HEK293 (cell line): ENCODE measurements around the gene MAGI2.

ENCODE experiments used
- ATF2 ChIP-seq: fragments of 450-650 bp; formaldehyde crosslinking; IDR thresholded peaks from 2 replicates; pipeline ENCODE4 v1.5.1; 2016; ENCODE audit warnings: missing biosample characterization, missing genetic modification characterization, low read depth
- EGR2 ChIP-seq: fragments of 450-650 bp; formaldehyde crosslinking; IDR thresholded peaks from 2 replicates; pipeline ENCODE4 v1.5.1; 2016; ENCODE audit warnings: low read depth, missing biosample characterization, missing genetic modification characterization
- IKZF3 ChIP-seq: fragments of 450-650 bp; IDR thresholded peaks from 2 replicates; pipeline ENCODE4 v1.5.0; 2018; ENCODE audit warnings: missing biosample characterization, mild to moderate bottlenecking, missing genetic modification characterization, moderate library complexity
- RBAK ChIP-seq: fragments of 450-650 bp; formaldehyde crosslinking; IDR thresholded peaks from 2 replicates; pipeline ENCODE4 v1.5.1; 2016; ENCODE audit warnings: missing biosample characterization, missing genetic modification characterization
- REPIN1 ChIP-seq: fragments of 450-650 bp; formaldehyde crosslinking; IDR thresholded peaks from 2 replicates; pipeline ENCODE4 v1.5.1; 2017; ENCODE audit warnings: missing biosample characterization, missing genetic modification characterization, low read depth
- SP7 ChIP-seq: fragments of 450-650 bp; formaldehyde crosslinking; IDR thresholded peaks from 2 replicates; pipeline ENCODE4 v1.5.1; 2016; ENCODE audit warnings: missing biosample characterization, missing genetic modification characterization
- ZFP69B ChIP-seq: fragments of 450-650 bp; formaldehyde crosslinking; IDR thresholded peaks from 2 replicates; pipeline ENCODE4 v1.5.1; 2016; ENCODE audit warnings: missing biosample characterization, missing genetic modification characterization
- ZNF155 ChIP-seq: fragments of 450-650 bp; formaldehyde crosslinking; IDR thresholded peaks from 2 replicates; pipeline ENCODE4 v1.5.1; 2016; ENCODE audit warnings: missing biosample characterization, missing genetic modification characterization
- ZNF157 ChIP-seq: fragments of 450-650 bp; formaldehyde crosslinking; IDR thresholded peaks from 2 replicates; pipeline ENCODE4 v1.5.1; 2016; ENCODE audit warnings: missing biosample characterization, missing genetic modification characterization
- ZNF174 ChIP-seq: fragments of 450-650 bp; formaldehyde crosslinking; IDR thresholded peaks from 2 replicates; pipeline ENCODE4 v1.5.0; 2017; ENCODE audit warnings: missing biosample characterization, mild to moderate bottlenecking, missing genetic modification characterization
- ZNF2 ChIP-seq: fragments of 450-650 bp; formaldehyde crosslinking; IDR thresholded peaks from 2 replicates; pipeline ENCODE4 v1.5.1; 2016; ENCODE audit warnings: missing biosample characterization, missing genetic modification characterization
- ZNF211 ChIP-seq: fragments of 450-650 bp; formaldehyde crosslinking; IDR thresholded peaks from 2 replicates; pipeline ENCODE4 v1.5.1; 2016; ENCODE audit warnings: low read depth, missing biosample characterization, missing genetic modification characterization
- ZNF223 ChIP-seq: fragments of 450-650 bp; formaldehyde crosslinking; IDR thresholded peaks from 2 replicates; pipeline ENCODE4 v1.5.1; 2016; ENCODE audit warnings: missing biosample characterization, missing genetic modification characterization
- ZNF26 ChIP-seq: fragments of 450-650 bp; formaldehyde crosslinking; IDR thresholded peaks from 2 replicates; pipeline ENCODE4 v1.5.1; 2016; ENCODE audit warnings: missing biosample characterization, missing genetic modification characterization
- ZNF324 ChIP-seq: fragments of 450-650 bp; formaldehyde crosslinking; IDR thresholded peaks from 2 replicates; pipeline ENCODE4 v1.5.1; 2016; ENCODE audit warnings: missing biosample characterization, missing genetic modification characterization
- ZNF37A ChIP-seq: fragments of 450-650 bp; IDR thresholded peaks from 2 replicates; pipeline ENCODE4 v1.5.1; 2018; ENCODE audit warnings: missing biosample characterization, missing genetic modification characterization
- ZNF404 ChIP-seq: fragments of 450-650 bp; formaldehyde crosslinking; IDR thresholded peaks from 2 replicates; pipeline ENCODE4 v1.5.1; 2017; ENCODE audit warnings: missing biosample characterization, missing genetic modification characterization
- ZNF473 ChIP-seq: fragments of 450-650 bp; formaldehyde crosslinking; IDR thresholded peaks from 2 replicates; pipeline ENCODE4 v1.5.1; 2017; ENCODE audit warnings: missing biosample characterization, missing genetic modification characterization
- ZNF585B ChIP-seq: fragments of 450-650 bp; formaldehyde crosslinking; IDR thresholded peaks from 2 replicates; pipeline ENCODE4 v1.5.1; 2016; ENCODE audit warnings: missing biosample characterization, missing genetic modification characterization
- ZNF600 ChIP-seq: fragments of 450-650 bp; formaldehyde crosslinking; IDR thresholded peaks from 2 replicates; pipeline ENCODE4 v1.5.1; 2016; ENCODE audit warnings: missing biosample characterization, missing genetic modification characterization
- ZNF654 ChIP-seq: fragments of 450-650 bp; formaldehyde crosslinking; IDR thresholded peaks from 2 replicates; pipeline ENCODE4 v1.5.1; 2016; ENCODE audit warnings: low read depth, missing biosample characterization, missing genetic modification characterization
- ZNF677 ChIP-seq: fragments of 450-650 bp; IDR thresholded peaks from 2 replicates; pipeline ENCODE4 v1.5.0; 2018; ENCODE audit warnings: missing biosample characterization, mild to moderate bottlenecking, missing genetic modification characterization, moderate library complexity
- ZNF768 ChIP-seq: fragments of 450-650 bp; formaldehyde crosslinking; IDR thresholded peaks from 2 replicates; pipeline ENCODE4 v1.5.1; 2018; ENCODE audit warnings: missing biosample characterization, mild to moderate bottlenecking, missing genetic modification characterization
- ZSCAN16 ChIP-seq: fragments of 450-650 bp; formaldehyde crosslinking; IDR thresholded peaks from 2 replicates; pipeline ENCODE4 v1.5.1; 2016; ENCODE audit warnings: missing biosample characterization, missing genetic modification characterization
- ZSCAN4 ChIP-seq: fragments of 450-650 bp; formaldehyde crosslinking; IDR thresholded peaks from 2 replicates; pipeline ENCODE4 v1.5.1; 2017; ENCODE audit warnings: missing biosample characterization, missing genetic modification characterization
- ZXDB ChIP-seq: fragments of 450-650 bp; formaldehyde crosslinking; IDR thresholded peaks from 2 replicates; pipeline ENCODE4 v1.5.1; 2016; ENCODE audit warnings: missing biosample characterization, missing genetic modification characterization
- TF ChIP-seq, protein P1 (sequence below): fragments of 450-650 bp; formaldehyde crosslinking; IDR thresholded peaks from 2 replicates; pipeline ENCODE4 v1.5.1; 2016; ENCODE audit warnings: missing biosample characterization, missing genetic modification characterization
- TF ChIP-seq, protein P2 (sequence below): fragments of 450-650 bp; formaldehyde crosslinking; IDR thresholded peaks from 2 replicates; pipeline ENCODE4 v1.5.1; 2016; ENCODE audit warnings: missing biosample characterization, missing genetic modification characterization, borderline replicate concordance
- TF ChIP-seq, protein P3 (sequence below): fragments of 450-650 bp; formaldehyde crosslinking; IDR thresholded peaks from 2 replicates; pipeline ENCODE4 v1.5.1; 2016; ENCODE audit warnings: missing biosample characterization, missing genetic modification characterization
- TF ChIP-seq, protein P4 (sequence below): fragments of 450-650 bp; formaldehyde crosslinking; IDR thresholded peaks from 2 replicates; pipeline ENCODE4 v1.5.1; 2016; ENCODE audit warnings: missing biosample characterization, missing genetic modification characterization

MAGI2 gene

GRCh38 chr7:79452032-79452494, 1.4 kb downstream of the MAGI2 start (continued):
- TF ChIP-seq, protein P1, sequence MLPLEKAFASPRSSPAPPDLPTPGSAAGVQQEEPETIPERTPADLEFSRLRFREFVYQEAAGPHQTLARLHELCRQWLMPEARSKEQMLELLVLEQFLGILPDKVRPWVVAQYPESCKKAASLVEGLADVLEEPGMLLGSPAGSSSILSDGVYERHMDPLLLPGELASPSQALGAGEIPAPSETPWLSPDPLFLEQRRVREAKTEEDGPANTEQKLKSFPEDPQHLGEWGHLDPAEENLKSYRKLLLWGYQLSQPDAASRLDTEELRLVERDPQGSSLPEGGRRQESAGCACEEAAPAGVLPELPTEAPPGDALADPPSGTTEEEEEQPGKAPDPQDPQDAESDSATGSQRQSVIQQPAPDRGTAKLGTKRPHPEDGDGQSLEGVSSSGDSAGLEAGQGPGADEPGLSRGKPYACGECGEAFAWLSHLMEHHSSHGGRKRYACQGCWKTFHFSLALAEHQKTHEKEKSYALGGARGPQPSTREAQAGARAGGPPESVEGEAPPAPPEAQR, result no peak
- TF ChIP-seq ZNF26 (tag by site-specific recombination), result no peak
- TF ChIP-seq ZNF585B (tag by site-specific recombination), result no peak
- TF ChIP-seq ZNF677, result no peak
- TF ChIP-seq ZNF600 (tag by site-specific recombination), result peak; percentile 62
- no peak for TF ChIP-seq ZNF155 (tag by site-specific recombination)
- no peak for TF ChIP-seq ZNF473 (tag by site-specific recombination)
- no peak for TF ChIP-seq ZNF157 (tag by site-specific recombination)
- TF ChIP-seq ZNF211 (tag by site-specific recombination), result no peak
- TF ChIP-seq ATF2 (tag by site-specific recombination), result no peak
- TF ChIP-seq ZSCAN16 (tag by site-specific recombination), result no peak
- TF ChIP-seq EGR2, result peak; percentile 77
- no peak for TF ChIP-seq ZNF37A (tag by site-specific recombination)
- no peak for TF ChIP-seq REPIN1 (tag by site-specific recombination)
- TF ChIP-seq ZSCAN4 (tag by site-specific recombination), result no peak
- no peak for TF ChIP-seq ZNF654 (tag by site-specific recombination)
- TF ChIP-seq ZNF768 (tag by site-specific recombination), result no peak
- TF ChIP-seq, protein P2, sequence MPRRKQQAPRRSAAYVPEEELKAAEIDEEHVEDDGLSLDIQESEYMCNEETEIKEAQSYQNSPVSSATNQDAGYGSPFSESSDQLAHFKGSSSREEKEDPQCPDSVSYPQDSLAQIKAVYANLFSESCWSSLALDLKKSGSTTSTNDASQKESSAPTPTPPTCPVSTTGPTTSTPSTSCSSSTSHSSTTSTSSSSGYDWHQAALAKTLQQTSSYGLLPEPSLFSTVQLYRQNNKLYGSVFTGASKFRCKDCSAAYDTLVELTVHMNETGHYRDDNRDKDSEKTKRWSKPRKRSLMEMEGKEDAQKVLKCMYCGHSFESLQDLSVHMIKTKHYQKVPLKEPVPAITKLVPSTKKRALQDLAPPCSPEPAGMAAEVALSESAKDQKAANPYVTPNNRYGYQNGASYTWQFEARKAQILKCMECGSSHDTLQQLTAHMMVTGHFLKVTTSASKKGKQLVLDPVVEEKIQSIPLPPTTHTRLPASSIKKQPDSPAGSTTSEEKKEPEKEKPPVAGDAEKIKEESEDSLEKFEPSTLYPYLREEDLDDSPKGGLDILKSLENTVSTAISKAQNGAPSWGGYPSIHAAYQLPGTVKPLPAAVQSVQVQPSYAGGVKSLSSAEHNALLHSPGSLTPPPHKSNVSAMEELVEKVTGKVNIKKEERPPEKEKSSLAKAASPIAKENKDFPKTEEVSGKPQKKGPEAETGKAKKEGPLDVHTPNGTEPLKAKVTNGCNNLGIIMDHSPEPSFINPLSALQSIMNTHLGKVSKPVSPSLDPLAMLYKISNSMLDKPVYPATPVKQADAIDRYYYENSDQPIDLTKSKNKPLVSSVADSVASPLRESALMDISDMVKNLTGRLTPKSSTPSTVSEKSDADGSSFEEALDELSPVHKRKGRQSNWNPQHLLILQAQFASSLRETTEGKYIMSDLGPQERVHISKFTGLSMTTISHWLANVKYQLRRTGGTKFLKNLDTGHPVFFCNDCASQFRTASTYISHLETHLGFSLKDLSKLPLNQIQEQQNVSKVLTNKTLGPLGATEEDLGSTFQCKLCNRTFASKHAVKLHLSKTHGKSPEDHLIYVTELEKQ (tag by site-specific recombination), result no peak
- peak; percentile 55 for TF ChIP-seq SP7 (tag by site-specific recombination)
- peak; percentile 50; the same call in 1 of the 2 replicates for TF ChIP-seq ZNF324
- no peak for TF ChIP-seq IKZF3 (tag by site-specific recombination)
- 0 out of 2 replicates have a peak, but pooled peaks have one; percentile 15 for TF ChIP-seq ZNF2 (tag by site-specific recombination)
- no peak for TF ChIP-seq ZFP69B
- no peak for TF ChIP-seq RBAK (tag by site-specific recombination)
- TF ChIP-seq ZXDB (tag by site-specific recombination), result peak; percentile 95
- TF ChIP-seq ZNF174, result no peak
- no peak for TF ChIP-seq ZNF404
- TF ChIP-seq, protein P3, sequence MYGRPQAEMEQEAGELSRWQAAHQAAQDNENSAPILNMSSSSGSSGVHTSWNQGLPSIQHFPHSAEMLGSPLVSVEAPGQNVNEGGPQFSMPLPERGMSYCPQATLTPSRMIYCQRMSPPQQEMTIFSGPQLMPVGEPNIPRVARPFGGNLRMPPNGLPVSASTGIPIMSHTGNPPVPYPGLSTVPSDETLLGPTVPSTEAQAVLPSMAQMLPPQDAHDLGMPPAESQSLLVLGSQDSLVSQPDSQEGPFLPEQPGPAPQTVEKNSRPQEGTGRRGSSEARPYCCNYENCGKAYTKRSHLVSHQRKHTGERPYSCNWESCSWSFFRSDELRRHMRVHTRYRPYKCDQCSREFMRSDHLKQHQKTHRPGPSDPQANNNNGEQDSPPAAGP (tag by site-specific recombination), result no peak
- TF ChIP-seq, protein P4, sequence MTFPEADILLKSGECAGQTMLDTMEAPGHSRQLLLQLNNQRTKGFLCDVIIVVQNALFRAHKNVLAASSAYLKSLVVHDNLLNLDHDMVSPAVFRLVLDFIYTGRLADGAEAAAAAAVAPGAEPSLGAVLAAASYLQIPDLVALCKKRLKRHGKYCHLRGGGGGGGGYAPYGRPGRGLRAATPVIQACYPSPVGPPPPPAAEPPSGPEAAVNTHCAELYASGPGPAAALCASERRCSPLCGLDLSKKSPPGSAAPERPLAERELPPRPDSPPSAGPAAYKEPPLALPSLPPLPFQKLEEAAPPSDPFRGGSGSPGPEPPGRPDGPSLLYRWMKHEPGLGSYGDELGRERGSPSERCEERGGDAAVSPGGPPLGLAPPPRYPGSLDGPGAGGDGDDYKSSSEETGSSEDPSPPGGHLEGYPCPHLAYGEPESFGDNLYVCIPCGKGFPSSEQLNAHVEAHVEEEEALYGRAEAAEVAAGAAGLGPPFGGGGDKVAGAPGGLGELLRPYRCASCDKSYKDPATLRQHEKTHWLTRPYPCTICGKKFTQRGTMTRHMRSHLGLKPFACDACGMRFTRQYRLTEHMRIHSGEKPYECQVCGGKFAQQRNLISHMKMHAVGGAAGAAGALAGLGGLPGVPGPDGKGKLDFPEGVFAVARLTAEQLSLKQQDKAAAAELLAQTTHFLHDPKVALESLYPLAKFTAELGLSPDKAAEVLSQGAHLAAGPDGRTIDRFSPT (tag by site-specific recombination), result peak; percentile 83
- TF ChIP-seq ZNF223 (tag by site-specific recombination), result no peak
